ENCODE results near the gene SPRY1.

DNA sequence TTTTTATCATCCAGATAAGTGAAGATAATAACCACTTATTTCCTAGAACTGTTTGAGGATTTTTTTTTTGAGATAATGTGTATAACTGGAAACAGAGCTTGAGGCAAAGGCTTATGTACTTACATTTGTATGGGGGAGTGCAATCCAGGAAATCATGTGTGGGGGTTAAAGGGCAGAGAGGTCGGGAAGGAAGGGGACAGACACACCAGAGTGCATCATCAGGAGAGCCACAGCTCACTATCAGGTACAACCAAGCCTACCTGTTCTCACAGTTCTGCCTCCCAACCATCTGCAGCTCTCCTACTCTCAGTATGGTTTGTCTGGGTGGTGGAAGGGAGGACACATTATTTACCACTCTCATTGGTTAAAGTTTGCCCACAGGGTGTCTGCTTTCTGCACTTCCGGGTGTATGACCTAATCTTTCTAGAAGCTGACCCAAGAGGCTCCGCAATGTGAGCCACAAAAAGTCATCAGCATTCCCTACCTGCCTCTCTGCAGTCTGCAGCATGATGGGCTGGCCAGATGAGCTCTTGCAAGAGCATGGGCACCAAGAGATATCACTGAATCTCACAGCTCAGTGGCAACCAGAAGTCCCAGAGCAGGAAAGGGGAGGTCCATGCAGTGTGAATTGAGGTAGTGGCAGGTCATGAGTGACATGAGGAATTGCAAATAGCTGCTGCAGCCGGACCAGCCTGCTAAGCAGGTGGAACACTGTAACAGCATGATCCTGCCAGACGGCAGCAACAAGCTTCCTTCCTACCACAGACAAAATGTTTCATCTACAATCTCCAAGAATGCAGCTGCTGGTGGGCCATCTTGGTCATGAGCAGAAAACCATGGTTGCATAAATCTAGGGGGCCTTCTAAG lies 36.9 kb upstream of the SPRY1 start:
- TF ChIP-seq, protein P1, sequence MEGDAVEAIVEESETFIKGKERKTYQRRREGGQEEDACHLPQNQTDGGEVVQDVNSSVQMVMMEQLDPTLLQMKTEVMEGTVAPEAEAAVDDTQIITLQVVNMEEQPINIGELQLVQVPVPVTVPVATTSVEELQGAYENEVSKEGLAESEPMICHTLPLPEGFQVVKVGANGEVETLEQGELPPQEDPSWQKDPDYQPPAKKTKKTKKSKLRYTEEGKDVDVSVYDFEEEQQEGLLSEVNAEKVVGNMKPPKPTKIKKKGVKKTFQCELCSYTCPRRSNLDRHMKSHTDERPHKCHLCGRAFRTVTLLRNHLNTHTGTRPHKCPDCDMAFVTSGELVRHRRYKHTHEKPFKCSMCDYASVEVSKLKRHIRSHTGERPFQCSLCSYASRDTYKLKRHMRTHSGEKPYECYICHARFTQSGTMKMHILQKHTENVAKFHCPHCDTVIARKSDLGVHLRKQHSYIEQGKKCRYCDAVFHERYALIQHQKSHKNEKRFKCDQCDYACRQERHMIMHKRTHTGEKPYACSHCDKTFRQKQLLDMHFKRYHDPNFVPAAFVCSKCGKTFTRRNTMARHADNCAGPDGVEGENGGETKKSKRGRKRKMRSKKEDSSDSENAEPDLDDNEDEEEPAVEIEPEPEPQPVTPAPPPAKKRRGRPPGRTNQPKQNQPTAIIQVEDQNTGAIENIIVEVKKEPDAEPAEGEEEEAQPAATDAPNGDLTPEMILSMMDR (IDR thresholded peaks at IDR 0.05): no peak
- no peak for TF ChIP-seq POLR2A (IDR thresholded peaks at IDR 0.05; ENCODE audit: low read depth)
- no peak for TF ChIP-seq POLR2AphosphoS5 (IDR thresholded peaks at IDR 0.05)

Data from esophagus muscularis mucosa (tissue), 3 donors.